Fibroblast of peridontal ligament (primary cell): ENCODE measurements around the gene CFAP74.

ENCODE experiments used
- DNase-seq: peaks from one replicate; pipeline ENCODE4 v3.0.0-alpha.2; 2010; ENCODE audit errors: extremely low read depth

Gene CFAP74

GRCh38 chr1:1874901-1875300 lies 128.7 kb downstream of the CFAP74 start:
- no peak for DNase-seq

- DNase-seq = no peak
Measured at GRCh38 chr1:1873186-1873585, 130.4 kb downstream of the CFAP74 start.

- DNase-seq = no peak
Measured at GRCh38 chr1:1872329-1872994, 131.1 kb downstream of the CFAP74 start.
